Activated CD8-positive, alpha-beta memory T cell treated with anti-CD3 and anti-CD28 coated beads, Interleukin-2, amount 50 U/mL, for 1 hour (primary cell): ENCODE measurements around the gene ACOX3.
"Not testable (repeated sequence)": the region's sequence is repeated elsewhere in the genome, so short reads cannot be mapped to it uniquely, and the experiment has no call there.

Experiments used
- DNase-seq: peaks from one replicate; pipeline ENCODE4 v3.0.0-alpha.2; 2020; ENCODE audit errors: extremely low read depth

Gene ACOX3

DNA sequence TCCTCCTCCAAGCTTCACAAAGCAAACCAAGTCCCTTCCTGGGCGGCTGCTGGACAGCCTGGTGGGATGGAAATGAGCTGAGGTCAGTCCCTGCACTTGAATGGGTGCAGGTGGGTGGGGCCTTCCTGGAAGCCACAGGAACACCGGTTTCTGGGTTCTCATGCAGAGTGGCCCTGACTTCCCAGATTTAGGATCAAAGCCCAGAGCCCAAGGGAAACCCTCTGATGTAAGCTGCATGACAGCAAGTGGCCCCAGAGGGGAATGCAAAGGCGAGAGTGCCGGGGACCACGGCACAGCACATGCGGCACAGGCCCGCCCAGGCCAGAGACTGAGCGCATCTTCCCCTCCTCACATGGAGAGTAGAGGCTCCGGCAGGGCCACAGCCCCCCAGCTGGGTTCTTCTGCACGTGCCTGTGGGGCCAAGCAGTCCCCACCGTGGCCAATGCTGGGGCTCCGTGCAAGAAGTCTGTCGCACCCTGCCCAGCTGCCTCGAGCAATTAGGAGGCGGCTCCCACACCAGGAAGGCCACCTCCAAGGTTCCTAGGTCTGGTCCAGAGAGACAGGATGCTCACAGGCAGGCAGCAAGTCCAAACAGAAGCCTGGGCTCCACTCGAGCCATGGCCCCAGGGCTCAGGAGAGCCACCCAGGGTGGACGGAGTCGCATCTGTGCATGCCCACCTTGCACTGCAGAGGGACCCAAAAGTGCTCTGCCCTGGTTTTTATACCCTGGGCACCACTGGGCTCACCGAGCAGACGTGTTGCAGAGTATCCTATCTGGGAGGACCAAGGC lies 88.0 kb downstream of the ACOX3 start:
- no peak for DNase-seq

DNA sequence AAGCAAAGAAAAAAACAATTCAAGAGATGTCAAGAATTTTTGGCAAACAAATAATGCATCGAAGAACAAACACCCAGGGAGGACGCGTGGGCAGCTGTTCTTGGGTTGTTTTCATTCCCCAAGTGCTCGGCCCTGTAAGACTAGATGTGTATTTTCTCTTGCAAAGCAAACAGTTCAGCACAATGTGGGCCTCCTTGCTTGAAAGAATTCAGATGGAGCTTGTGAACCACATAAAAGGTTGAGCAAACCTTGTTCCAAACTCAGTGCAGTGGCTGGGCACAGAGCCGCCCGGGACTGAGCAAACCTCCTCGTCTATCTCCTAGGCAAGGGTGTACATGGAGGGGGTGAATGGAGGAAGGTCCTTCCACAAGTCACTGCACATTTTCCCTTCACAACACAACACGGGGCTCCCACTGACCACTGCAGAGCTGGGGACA lies 88.6 kb downstream of the ACOX3 start:
- no peak for DNase-seq

DNA sequence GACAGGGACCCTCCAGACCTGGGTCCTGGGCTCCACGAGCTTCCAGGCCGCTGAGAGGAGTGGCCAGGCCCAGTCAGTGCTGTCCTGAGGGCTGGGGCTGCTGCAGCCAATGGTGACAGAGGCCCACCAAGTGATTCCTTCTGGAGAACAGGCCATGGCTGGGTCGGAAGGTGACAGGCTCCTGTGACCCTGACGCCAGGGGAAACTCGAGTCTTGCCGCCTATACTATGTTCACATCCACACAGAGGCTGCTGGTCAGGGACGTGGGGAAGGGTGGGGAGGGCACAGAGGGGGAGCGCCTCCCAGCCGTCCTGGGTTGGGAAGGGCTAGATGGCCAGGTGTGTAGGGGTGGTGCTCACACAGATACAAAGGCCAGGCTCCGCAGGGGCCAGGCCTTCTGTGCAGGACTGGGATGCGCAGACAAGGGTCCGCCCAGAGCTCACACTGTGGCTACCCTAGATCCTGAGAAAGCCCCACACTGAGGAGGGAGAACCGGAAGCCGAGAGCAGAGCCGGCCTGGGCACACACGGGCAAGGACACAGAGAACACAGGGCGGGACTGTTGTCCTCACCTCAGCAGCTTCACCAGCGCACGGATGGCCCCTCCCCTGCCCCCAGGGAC lies 89.6 kb downstream of the ACOX3 start:
- no peak for DNase-seq

DNA sequence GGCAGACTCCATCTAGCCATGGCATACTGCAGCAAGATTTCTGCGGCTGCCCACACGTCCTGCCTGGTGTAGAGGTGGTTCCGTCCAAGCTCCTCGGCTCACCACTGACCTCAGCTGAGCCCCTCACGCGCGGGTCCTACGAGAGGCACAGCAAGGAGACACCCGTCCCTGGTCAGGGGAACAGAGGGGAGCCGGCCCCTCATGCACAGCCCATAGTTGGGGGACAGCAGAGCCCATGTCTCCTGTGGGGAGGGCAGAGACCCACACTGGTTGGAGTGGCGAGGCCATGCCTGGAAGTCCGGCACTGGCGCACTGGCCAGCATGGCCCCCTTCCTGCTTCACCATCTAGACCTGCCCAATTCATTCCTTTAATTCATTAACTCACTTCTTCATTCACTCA lies 90.2 kb downstream of the ACOX3 start:
- no peak for DNase-seq

DNA sequence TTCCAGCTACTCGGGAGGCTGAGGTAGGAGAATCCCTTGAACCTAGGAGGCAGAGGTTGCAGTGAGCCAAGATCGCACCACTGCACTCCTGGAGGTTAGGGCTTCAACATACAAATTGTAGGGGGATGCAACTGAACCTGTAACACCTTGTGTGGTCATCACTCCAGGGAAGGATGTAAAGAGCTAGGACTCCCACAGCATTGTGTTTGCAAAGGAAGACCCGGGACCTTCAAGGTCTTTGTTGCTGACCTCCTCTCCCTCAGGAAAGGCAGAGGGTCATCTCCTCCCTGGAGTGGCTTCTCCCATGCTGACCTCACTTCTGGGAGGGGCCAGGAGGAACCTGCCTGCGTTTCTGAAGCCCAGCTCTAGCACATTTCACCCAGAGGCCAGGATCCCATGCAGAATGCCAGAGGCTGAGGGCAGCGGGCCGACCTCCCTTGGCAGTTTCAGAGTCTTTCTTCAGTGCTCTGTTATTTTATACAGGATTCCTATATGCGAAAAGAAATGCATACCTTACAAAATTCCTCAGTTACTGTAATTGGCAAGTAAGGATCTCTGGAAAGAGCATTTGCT lies 90.8 kb downstream of the ACOX3 start:
- no peak for DNase-seq

DNA sequence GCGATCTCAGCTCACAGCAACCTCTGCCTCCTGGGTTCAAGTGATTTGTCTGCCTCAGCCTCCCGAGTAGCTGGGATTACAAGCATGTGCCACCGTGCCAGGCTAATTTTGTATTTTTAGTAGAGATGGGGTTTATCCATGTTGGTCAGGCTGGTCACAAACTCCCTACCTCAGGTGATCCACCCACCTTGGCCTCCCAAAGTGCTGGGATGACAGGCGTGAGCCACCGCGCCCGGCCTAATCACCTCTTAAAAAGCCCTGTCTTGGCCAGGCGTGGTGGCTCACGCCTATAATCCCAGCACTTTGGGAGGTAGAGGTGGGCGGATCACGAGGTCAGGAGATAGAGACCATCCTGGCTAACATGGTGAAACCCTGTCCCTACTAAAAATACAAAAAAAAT lies 91.3 kb downstream of the ACOX3 start:
- DNase-seq = not testable (repeated sequence)

DNA sequence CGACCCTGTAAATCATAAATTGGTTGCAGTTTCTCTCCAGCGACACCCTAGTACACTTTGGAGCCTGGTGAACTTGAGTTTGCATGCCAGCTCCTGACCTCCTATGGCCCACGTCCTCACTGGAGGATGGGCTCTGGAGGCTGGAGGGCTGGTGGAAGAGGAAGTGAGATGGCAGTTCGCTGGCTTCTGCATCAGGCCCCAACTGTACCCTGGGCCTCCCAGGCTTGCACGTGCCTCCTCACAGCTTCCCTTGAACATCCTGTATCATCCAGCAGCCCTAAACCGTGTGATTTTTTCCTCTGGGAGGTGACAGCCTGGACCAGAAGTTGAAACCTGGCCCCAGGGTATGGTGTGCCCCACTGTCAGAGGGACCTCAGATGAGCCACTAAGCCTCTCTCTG lies 92.5 kb downstream of the ACOX3 start:
- no peak for DNase-seq

DNA sequence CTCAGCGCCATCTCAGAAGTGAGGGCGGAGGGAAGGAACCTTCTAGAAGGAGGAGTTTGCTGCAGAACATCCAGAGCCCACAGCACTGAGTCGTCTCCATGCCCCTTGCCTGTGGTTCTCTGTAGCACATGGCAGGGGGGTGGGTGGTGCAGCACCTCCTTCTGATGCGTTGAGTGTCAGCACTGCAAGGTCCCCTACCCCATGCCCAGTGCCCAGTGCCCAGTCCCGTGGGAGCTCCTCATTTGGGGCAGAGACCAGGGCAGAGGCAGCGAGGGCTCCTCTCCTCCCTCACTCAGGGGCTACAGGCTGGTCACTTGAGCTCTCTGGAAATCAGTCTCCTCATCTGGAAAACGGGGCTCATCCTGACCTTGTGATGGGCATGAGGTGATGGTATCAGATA lies 92.9 kb downstream of the ACOX3 start:
- no peak for DNase-seq

DNA sequence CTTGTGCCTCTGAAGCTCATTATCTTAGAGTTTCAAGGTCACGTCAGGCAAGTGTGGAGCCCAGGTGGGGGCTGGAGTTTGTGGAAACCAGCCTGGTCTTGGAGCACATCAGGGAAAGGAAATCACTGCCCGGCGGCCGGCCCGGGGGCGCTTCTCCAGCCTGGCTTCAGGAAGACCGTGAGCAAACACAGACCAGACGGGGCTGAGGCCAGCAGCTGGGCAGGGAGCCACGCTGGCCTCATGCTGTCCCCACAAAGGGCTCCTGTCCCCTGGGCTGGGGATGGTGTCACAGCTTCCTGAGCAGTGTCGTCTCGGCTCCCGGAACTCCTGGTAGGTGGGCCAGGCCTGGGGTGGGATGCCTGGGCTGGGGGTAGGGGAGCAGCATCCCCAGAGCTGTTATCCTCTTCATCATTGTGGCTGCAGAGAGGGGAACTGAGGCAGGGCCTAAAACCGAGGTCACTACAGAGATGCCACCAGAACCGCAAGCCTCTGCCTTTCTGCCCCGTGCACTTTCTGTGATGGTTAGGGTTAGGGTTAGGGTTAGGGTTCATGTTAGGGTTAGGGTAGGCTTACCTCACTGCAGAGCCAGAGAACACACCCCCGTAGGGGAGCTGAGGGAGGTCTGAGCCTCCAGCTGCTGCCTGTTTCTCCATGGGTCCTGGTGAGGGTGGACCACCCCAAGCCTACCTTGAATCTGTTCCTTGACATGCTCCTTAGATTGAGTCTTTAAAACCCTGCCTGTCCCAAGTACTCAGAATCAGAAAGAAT lies 93.5 kb downstream of the ACOX3 start:
- no peak for DNase-seq

DNA sequence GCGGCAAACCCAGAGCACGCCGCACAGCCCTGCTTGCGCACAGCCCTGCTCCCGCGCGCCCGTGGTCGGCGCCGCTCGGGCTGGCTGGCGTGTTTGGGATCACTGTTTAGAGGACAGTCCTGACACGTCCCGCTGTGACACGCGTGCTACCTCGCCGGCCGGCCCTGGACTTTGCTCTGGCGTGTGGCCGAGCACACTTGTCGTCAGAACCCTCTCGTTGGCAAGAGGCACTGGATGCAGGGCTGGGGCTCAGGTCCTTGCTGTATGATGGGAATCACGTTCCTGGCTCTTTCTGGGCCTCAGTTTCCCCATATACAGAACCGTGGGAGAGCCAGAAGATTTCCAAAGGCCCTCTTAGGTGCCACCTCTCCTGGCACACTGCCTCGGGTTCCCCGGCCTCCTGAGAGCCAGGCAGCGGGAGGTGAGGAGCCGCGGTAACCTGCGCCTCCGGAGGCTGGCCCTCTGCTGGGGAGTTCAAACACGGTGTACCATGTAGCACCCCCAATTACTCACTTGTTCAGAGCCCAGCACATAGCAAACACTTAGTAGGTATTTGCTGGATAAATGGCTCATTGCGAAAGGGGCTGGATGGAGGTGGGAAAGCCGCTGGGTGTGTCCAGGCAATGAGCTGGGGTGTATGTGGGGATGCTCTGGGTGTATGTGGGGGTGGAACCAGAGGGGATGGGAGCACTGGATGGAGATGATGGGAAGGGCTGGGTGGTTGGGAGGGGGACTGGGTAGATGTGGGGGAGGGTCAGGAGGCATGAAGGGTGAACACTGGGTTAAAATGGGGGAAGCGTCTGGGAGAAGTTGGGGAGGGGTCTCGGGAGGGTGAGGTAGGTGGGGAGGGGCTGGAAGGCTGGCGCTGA lies 94.3 kb downstream of the ACOX3 start:
- no peak for DNase-seq

DNA sequence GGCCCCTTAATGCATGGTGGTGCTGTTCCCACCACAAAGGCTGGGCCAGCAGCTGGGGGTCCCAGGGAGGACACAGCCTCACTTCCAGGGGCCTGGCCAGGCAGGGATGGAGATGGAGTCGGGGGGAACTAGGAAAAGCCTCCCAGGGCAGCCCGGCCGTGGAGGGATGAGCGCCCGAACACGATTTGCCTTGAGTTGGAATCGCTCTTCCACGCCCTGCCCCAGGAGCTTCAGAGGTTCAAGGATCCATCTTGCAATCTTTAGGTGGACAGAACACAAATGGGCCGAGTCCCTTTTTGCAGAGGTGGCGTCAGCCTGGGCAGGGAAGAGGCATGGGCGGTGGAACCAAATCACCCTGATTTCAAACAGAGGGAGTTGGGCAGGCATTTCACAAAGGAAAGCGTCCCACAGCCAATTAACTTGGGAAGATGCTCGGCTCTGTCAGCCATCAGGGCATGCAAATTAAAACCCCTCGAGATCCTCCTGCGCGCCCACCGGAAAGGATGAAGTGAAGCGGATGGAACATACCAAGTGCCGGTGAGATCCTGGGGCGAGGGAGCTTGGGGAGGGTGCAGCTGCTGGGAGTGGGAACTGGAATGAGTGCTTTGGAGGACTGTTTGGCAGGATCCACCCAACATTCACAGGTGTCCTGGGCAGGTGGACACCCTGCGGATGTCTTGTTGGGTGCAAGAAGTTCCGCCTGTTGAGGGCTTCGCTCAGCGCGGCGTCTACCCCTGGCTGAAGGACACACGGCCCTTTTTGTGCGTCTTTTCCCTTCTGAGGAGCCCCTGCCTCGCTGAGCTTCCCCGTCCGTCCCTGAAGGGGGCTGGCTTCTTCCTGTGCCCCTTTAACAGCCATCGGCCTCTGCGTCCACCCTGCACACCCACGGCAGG lies 95.2 kb downstream of the ACOX3 start:
- no peak for DNase-seq

DNA sequence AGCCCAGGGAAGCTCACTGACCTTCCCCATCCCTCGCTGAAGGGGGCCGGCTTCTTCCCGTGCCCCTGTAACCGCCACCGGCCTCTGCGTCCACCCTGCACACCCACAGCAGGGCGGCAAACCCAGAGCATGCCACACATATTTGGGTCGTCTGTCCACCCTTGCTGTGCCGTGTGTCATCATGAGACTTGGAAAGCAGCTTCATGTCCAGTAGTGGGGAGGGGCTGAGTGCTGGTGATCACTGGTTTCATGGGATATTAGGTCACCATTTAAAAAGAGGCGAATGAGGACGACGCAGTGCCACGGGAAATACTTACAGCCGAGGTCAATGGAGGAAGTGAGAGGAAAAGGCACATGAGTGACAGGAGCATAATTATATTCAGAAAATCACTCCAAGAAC lies 96.1 kb downstream of the ACOX3 start:
- DNase-seq = no peak

DNA sequence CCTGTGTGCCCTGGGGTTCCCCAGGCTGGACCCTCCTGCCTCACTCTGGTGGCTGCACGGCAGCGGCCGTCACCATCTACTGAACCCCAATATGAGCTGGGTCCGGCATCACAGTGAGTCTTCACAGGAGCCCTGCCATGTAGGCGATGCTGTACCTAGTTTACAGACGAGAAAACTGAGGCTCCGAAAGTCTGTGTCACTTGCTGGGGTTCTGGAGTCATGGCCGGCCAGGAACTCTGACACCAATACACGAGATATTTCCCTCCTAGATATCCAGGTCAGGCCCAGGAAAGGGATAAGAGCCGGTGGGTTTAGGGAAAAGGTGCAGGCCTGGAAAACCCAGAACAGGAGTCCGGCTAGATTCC lies 96.6 kb downstream of the ACOX3 start:
- no peak for DNase-seq

DNA sequence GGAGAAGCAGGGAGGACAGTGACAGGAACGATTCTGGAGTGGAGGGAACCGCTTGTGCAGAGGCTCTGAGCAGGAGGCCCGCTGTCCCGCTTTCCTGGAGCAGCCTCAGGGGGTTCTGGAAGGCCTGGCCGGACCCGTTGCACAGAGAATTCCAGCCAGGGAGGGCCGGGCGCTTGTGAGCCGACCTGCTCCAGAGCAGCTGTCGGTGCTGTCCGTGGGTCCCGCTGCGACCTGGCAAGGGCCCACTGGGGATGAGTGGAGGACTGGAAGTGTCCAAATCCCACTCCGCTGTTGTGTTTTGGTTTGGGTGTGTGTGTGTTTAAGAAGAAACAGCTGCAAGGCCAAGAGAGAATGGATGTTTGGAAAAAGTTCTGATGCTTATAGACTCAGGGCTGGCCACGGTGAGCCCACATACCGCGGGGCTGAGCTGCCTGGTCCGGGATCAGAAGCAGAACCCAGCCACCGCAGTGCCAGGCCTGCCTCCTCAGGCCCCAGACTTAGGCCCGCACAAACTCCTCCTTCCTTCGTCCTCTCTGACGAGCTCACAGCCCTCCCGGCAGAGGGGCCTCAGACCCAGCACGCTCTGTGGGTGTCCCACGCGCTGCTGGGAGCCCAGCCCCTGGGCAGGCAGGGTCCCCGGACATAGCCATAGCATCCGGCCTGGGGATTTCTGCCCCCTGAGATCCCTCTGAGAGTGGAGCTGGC lies 97.1 kb downstream of the ACOX3 start:
- DNase-seq = no peak

DNA sequence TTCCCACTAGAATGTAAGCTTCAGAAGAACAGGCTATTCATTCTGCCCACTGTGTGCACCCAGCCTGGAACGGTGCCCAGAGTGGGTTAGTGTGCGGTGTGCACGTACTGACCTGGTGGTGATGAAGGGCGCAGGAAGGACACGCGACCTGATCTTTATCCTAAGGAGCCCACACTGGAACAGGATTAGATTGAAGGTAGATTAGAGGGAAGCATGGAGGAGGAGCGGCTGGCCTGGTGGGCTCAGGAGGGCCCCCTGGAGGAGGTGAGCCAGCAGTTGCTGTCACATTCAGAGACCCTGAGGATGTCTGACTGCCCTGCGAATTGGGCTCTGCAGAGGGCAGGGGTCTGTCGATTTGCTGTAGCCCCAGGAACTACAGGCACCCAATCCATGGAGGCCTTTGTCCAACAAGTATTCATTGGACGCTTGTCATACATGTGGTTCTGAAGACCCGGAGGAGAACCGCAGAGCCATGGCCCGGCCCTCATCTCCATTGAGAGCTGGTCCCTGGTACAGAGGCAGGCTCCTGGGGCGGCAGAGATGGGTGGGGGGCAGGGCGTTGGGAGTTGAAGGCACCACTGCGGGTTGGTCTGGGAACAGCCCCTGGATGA lies 97.8 kb downstream of the ACOX3 start:
- no peak for DNase-seq

DNA sequence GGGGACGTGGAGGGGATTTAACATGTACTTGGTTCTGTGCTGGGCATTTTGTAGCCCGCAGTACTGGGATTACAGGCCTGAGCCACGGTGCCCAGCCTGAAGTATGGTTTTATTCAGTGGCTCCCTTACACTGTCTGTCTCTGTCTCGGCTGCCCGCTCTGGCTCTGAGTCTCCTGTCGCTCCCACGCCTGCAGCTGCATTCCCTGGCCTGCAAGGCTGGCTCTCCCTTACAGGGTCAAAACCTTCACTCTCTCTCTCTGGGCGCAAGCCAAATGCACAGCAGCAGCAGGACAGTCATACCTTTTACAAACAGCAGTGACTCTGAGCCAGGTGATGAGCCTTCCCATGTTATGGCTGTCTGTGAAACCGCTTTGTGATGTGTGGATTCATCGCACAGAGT lies 98.8 kb downstream of the ACOX3 start:
- DNase-seq = no peak

DNA sequence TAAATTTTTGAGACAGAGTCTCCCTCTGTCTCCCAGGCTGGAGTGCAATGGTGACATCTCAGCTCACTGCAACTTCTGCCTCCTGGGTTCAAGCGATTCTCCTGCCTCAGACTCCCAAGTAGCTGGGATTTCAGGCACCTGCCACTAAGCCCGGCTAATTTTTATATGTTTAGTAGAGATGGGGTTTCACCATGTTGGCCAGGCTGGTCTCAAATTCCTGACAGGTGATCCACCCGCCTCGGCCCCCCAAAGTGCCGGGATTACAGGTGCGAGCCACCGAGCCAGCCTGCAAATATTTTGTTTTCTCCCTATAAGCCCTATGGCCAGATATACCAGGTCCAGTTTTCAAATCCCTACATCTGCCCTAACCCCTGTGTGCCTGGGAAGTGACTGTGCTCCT lies 99.2 kb downstream of the ACOX3 start:
- DNase-seq = not testable (repeated sequence)

DNA sequence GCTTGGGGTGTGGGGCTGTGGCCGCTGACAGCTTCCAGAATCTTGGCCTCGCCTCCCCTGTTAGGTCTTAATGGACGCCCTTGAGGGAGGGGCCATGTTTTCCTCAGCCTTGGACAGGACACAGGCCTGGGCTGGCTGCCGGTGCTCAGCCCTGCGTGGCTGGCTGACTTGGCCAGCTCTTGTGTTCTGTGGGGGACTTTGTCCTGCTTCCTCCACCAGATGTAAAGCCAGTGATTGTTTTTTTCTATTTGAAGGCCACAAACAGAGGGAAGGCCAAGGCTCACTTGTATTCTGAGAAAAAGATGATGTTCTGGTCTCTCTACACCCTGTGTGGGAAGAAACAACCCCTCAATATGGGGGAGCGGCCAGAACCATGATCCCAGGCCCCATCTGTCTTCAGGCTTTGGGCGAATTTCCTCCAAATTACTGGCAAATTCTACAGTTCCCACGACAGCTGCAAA lies 99.7 kb downstream of the ACOX3 start:
- DNase-seq = no peak

DNA sequence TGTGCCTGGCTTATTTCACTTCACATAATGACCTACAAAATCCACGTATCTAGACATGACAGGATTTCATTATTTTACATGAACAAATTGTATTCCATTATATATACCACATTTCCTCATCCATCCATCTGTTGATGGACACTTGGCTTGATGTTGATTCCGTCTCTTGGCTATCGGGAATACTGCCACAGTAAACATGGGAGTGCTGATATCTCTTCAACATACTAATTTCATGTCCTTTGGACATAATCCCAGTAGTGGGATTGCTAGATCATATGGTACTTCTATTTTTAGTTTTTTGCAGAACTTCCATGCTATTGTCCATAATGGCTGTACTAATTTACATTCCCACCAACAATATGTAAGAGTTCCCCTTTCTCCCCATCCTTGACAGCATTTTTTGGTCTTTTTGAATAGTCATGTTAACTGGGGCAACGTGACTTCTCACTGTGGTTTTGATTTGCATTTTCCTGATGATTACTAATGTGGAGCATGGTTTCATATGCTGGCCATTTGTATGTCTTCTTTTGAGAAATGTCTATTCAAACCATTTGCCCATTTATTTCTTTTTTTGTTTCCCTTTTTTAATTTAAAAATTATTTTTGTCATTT lies 102.1 kb downstream of the ACOX3 start:
- no peak for DNase-seq
